Progenitor cell of endocrine pancreas (in vitro differentiated cells): ENCODE results near the gene UBE2O. TPM values are rescaled to one million over a fixed set of nuclear protein-coding genes. Genes with fewer than 3 reads are reported as not detected.

ENCODE experiments used
- DNase-seq: peaks from one replicate; pipeline ENCODE4 v3.0.0; 2021; ENCODE audit warnings: low spot score; ENCODE audit not compliant: unreplicated experiment
- H3K27ac Mint-ChIP-seq: 2 replicates; pipeline ENCODE4 v1.8.0; 2021; ENCODE audit warnings: mild to moderate bottlenecking, moderate library complexity, mixed read lengths
- H3K27me3 Mint-ChIP-seq: 2 replicates; pipeline ENCODE4 v1.8.0; 2021; ENCODE audit warnings: mixed read lengths
- H3K36me3 Mint-ChIP-seq: 2 replicates; pipeline ENCODE4 v1.8.0; 2022; ENCODE audit warnings: mixed read lengths; ENCODE audit not compliant: insufficient read depth
- H3K4me1 Mint-ChIP-seq: 2 replicates; pipeline ENCODE4 v1.8.0; 2021; ENCODE audit warnings: low read depth, mixed read lengths
- H3K4me3 Mint-ChIP-seq: 2 replicates; pipeline ENCODE4 v1.8.0; 2021; ENCODE audit warnings: low read depth, mild to moderate bottlenecking, moderate library complexity, mixed read lengths
- H3K9me3 Mint-ChIP-seq: 2 replicates; pipeline ENCODE4 v1.8.0; 2021; ENCODE audit warnings: low read depth, mixed read lengths
- total RNA-seq: library from RNA; stranded (reverse); gene quantifications from 2 replicates; pipeline ENCODE4 v1.2.1, GENCODE V29; 2021
- TF ChIP-seq, protein P1 (sequence below): fragments of 200-600 bp; sonication (generic); IDR thresholded peaks from one replicate; pipeline ENCODE4 v1.5.0; 2021; ENCODE audit warnings: antibody characterized with exemption, mild to moderate bottlenecking; ENCODE audit not compliant: unreplicated experiment

The UBE2O gene
- total RNA-seq, 1 donor from 2014 or later = 44.6 TPM

DNA sequence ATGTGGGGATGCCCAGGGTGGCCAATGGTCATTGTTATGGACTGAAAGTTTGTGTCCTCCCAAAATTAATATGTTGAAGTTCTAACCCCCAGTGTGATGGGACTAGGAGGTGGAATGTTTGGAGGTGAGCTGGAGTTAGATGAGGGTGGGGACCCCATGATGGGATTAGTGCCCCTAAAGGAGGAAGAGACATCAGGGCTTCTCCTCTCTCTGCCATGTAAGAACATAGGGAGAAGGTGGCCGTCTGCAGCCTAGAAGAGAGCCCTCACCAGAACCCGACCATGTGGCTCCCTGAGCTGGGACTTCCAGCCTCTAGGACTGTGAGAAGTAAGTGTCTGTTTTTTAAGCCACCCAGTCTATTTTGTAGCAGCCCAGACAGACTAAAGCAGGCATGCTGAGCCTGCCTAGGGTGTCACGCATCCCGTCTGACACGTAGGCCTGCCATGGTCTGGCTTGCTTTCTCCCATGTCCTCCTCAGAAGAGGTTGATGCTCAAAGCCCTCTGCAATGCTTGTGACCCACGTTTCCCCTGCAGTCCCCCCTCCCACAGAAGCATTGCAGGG lies 95.3 kb downstream of the UBE2O start:
- Mint-ChIP-seq H3K27ac (no peak overlapping the region), H3K4me1 (peaks cover 8% of the 10 kb centered on the region), H3K36me3 (no peaks in the 10 kb centered on the region), H3K27me3 (peaks cover 4% of the 10 kb centered on the region), H3K4me3 (no peak overlapping the region), H3K9me3 (no peaks in the 10 kb centered on the region)
- TF ChIP-seq, protein P1, sequence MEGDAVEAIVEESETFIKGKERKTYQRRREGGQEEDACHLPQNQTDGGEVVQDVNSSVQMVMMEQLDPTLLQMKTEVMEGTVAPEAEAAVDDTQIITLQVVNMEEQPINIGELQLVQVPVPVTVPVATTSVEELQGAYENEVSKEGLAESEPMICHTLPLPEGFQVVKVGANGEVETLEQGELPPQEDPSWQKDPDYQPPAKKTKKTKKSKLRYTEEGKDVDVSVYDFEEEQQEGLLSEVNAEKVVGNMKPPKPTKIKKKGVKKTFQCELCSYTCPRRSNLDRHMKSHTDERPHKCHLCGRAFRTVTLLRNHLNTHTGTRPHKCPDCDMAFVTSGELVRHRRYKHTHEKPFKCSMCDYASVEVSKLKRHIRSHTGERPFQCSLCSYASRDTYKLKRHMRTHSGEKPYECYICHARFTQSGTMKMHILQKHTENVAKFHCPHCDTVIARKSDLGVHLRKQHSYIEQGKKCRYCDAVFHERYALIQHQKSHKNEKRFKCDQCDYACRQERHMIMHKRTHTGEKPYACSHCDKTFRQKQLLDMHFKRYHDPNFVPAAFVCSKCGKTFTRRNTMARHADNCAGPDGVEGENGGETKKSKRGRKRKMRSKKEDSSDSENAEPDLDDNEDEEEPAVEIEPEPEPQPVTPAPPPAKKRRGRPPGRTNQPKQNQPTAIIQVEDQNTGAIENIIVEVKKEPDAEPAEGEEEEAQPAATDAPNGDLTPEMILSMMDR = no peak
- no peak for DNase-seq

DNA sequence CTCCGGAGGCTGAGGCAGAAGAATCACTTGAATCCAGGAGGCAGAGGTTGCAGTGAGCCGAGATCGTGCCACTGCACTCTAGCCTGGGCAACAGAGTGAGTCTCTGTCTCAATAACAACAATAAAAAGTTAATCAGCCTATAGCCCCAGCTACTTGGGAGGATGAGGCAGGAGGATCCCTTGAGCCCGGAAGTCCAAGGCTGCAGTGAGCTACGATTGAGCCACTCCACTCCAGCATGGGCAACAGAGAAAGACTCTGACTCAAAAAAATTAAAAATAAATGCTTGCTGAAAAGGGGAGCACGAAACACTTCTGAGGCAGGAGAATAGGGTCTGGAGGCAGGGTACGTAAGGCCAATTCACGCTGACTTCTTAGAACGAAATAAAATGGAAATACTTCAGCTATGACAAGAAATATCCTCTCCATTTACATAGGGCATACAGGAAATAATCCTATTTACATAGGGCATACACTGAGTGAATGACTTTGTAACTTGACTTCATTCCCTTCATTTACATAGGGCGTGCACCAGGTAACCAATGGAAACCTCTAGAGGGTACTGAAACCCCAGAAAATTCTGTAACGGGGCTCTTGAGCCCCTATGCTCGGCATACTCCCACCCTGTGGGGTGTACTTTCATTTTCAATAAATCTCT lies 96.0 kb downstream of the UBE2O start:
- no peak for DNase-seq
- Mint-ChIP-seq H3K27me3 (no peaks in the 10 kb centered on the region), H3K4me3 (peak overlapping the region; percentile 37), H3K4me1 (peaks cover 12% of the 10 kb centered on the region), H3K27ac (no peak overlapping the region), H3K36me3 (no peaks in the 10 kb centered on the region), H3K9me3 (no peaks in the 10 kb centered on the region)
- TF ChIP-seq, protein P1 = no peak

DNA sequence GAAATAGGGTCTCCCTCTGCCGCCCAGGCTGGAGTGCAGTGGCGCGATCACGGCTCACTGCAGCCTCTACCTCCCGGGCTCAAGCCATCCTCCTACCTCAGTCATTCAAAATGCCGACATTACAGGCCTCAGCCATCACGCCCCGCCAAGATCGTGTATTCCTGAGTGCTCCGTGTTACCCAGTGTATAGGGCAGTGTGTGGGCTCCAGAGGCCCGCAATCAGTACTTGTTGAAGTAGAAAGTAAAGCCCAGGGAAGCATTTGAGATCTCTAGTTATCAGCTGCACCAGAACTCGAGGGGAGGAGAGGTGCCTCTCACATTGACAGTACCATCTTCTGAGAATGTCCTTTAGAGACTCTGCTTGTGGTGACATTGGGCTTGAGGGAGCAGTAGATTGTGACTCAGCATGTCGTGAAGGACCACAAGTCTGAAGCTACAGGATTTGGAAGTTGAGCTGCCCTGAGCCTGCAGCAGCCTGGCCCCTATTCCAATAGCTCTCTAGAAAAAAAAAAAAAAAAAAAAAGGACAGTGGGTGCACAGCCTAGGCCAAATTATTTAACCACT lies 98.1 kb downstream of the UBE2O start:
- DNase-seq = no peak
- H3K4me3 Mint-ChIP-seq = peak overlapping the region; percentile 95

DNA sequence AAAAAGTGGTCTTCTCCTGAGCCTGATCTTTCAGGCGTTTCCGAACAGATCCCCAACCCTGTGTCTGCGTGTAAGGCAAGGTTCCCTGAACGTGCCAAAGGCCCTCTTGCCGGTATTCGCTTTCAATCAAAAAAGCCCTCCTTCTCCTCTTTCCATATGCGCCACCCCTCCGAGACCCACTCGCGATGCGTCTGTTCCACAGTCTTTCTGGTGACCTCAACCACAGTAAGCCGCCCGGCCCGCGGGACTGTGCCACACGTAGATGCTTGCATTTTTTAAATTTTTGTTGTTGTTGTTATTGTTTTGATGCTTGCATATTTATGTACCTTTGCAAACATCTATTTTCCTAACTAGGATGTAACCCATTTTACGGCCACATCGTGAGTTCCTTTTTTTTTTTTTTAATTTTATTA lies 98.6 kb downstream of the UBE2O start:
- Mint-ChIP-seq H3K9me3 (no peaks in the 10 kb centered on the region), H3K4me1 (peaks cover 18% of the 10 kb centered on the region), H3K27ac (peak overlapping the region; percentile 99), H3K27me3 (no peaks in the 10 kb centered on the region), H3K36me3 (peaks cover 3% of the 10 kb centered on the region), H3K4me3 (peak overlapping the region; percentile 95)
- no peak for DNase-seq
- TF ChIP-seq, protein P1 = no peak

More for the DNA sequence above, 98.1 kb downstream of the UBE2O start:
- Mint-ChIP-seq H3K36me3 (peaks cover 3% of the 10 kb centered on the region), H3K27ac (peak overlapping the region; percentile 63), H3K4me1 (peaks cover 18% of the 10 kb centered on the region), H3K27me3 (no peaks in the 10 kb centered on the region), H3K9me3 (no peaks in the 10 kb centered on the region)
- TF ChIP-seq, protein P1 = no peak

DNA sequence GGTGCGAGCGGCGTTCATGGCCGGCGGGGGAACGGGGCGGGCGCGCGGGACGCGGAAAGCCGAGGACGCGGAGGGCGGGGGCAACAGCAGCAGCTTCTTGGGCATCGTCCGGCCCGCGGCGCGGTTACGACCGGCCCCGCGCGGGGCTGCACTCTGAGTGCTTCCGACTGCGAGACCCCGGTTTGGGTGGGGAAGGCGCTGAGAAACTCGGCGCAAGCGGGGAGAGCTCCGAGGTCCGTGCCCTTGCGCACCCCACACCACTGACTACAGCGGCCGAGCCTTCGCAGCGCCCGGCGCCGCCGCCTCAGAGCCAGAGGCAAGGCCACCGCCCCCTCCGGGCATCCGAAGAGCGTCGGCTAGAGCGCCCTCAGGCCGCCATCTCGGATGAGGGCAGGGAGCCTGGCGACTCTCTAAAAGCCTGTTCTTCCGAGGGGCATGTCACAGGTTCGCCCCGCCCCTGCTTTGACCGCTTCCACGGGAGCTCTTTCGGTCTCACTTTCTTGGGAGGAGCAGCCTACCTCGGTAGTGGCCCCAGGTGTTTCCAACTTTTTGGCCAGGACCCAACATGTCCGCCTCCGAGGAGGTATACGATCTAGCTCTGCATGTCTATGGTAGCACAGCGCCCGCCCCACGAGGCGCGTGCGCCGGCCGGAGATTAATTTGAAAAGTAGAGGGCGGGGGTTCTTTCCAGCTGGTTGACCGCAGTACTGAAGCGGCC lies 99.2 kb downstream of the UBE2O start, which contains the start of gene PRPSAP1:
Gene PRPSAP1 (minus strand): TSS at position 318 of the 718 bp plus-strand sequence. CDS start 213 bp downstream, at position 105.
- TF ChIP-seq, protein P1 = peak; percentile 47
- peak; percentile 70 for DNase-seq
- H3K36me3 Mint-ChIP-seq = peaks cover 3% of the 10 kb centered on the region
- H3K4me3 Mint-ChIP-seq = peak within 1 kb of the TSS; percentile 95
- H3K4me1 Mint-ChIP-seq = peaks cover 18% of the 10 kb centered on the region
- H3K27ac Mint-ChIP-seq = peak within 1 kb of the TSS; percentile 99
- no peaks in the 10 kb centered on the region for H3K27me3 Mint-ChIP-seq
- H3K9me3 Mint-ChIP-seq = no peaks in the 10 kb centered on the region
